Activated naive CD4-positive, alpha-beta T cell (primary cell): ENCODE measurements around the gene C1QL3.

ENCODE experiments used
- DNase-seq, 4 experiments: peaks; one replicate each; lab custom pipeline; 2025; lab: John Stamatoyannopoulos, UW

C1QL3 gene

GRCh38 chr10:16521311-16522016 lies at the start of gene C1QL3:
Gene C1QL3, minus strand, starts transcription at chr10:16521879. Its CDS starts 814 bp downstream, at chr10:16521065.
- no peak for DNase-seq

GRCh38 chr10:16570731-16571130 lies 49.1 kb upstream of the C1QL3 start:
- DNase-seq = no peak

GRCh38 chr10:16566202-16566805 lies 44.6 kb upstream of the C1QL3 start:
- DNase-seq = no peak

- no peak for DNase-seq
Observed at GRCh38 chr10:16565604-16566003, 43.9 kb upstream of the C1QL3 start.

GRCh38 chr10:16562891-16563290 lies 41.2 kb upstream of the C1QL3 start:
- no peak for DNase-seq

GRCh38 chr10:16559236-16559773 lies 37.6 kb upstream of the C1QL3 start:
- DNase-seq = no peak

GRCh38 chr10:16547973-16548372 lies 26.3 kb upstream of the C1QL3 start:
- DNase-seq = no peak

GRCh38 chr10:16545116-16545736 lies 23.5 kb upstream of the C1QL3 start:
- DNase-seq = no peak

- no peak for DNase-seq
Observed at GRCh38 chr10:16544591-16544990, 22.9 kb upstream of the C1QL3 start.

GRCh38 chr10:16544099-16544498 lies 22.4 kb upstream of the C1QL3 start:
- DNase-seq = no peak

GRCh38 chr10:16536155-16536554 lies 14.5 kb upstream of the C1QL3 start:
- no peak for DNase-seq

GRCh38 chr10:16529853-16530252 lies 8.2 kb upstream of the C1QL3 start:
- DNase-seq = no peak

GRCh38 chr10:16527452-16527851 lies 5.8 kb upstream of the C1QL3 start:
- DNase-seq = no peak

GRCh38 chr10:16520900-16521299 lies 779 bp downstream of the C1QL3 start:
- no peak for DNase-seq

- DNase-seq = no peak
Observed at GRCh38 chr10:16519908-16520861, 1.5 kb downstream of the C1QL3 start.

- DNase-seq = no peak
Observed at GRCh38 chr10:16519250-16519907, 2.3 kb downstream of the C1QL3 start.

- DNase-seq = no peak
Observed at GRCh38 chr10:16518822-16519221, 2.9 kb downstream of the C1QL3 start.

GRCh38 chr10:16510843-16511242 lies 10.8 kb downstream of the C1QL3 start:
- DNase-seq = no peak

- DNase-seq = no peak
Observed at GRCh38 chr10:16509996-16510395, 11.7 kb downstream of the C1QL3 start.

GRCh38 chr10:16505161-16505560 lies 16.5 kb downstream of the C1QL3 start:
- DNase-seq = no peak

GRCh38 chr10:16497911-16498310 lies 23.8 kb downstream of the C1QL3 start:
- DNase-seq = no peak
